Measurements from ENCODE around the gene KDM3A. TPM values are rescaled to one million over a fixed set of nuclear protein-coding genes. Genes with fewer than 3 reads are reported as not detected.

KDM3A gene
- total and polyA plus RNA-seq, 2 of the 8 experiments (the other 6 are each of a cell fraction or from before 2014, with no cell fraction given): 15.8 to 29.2 TPM

- TF ChIP-seq SRF (IDR thresholded peaks at IDR 0.05; ENCODE audit: low read depth, low read length) (no peak), SUZ12 (IDR thresholded peaks at IDR 0.05; ENCODE audit: low read length) (no peak), ZNF274 (IDR thresholded peaks at IDR 0.05; ENCODE audit: borderline replicate concordance, extremely low read depth, low read length) (no peak)
Observed at GRCh38 chr2:86420913-86421312, 20.3 kb upstream of the KDM3A start (continued).
